ENCODE measurements around the gene BZW2. TPM values are rescaled to one million over a fixed set of nuclear protein-coding genes. Genes with fewer than 3 reads are reported as not detected.

The BZW2 gene
- total RNA-seq, 4 donors from 2014 or later = 43.6 to 82.4 (median 64.8) TPM

DNA sequence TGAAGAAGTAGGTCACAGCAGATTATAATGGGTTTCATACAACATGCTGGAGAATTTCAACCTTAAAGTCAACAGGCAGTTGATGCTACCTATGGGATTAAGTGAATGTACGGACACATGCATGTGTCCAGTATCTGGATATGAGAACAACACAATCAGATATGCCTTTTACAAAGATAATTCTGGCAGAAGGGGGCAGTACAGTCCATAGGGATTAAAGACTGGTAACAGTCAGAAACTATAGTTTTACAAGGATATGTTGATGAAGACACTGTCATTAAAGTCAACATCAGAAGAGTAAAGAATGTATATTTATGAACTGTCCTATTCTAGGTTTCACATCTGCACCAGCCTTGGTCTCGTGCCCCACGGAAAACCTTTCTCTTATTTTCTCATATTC is 41.9 kb upstream of the BZW2 start:
- no peaks in the 10 kb centered on the region for H3K27me3 ChIP-seq
- H3K9me3 ChIP-seq = no peaks in the 10 kb centered on the region
- H3K4me3 ChIP-seq = no peak overlapping the region
- H3K27ac ChIP-seq = no peak overlapping the region
- peaks cover 0 to 96% of the 10 kb centered on the region in 2 donors for H3K36me3 ChIP-seq
- no peaks in the 10 kb centered on the region for H3K4me1 ChIP-seq
- ATAC-seq = no peak
- TF ChIP-seq POLR2A (IDR thresholded peaks at IDR 0.05) = no peak
- peak in 1 of 4 experiments; percentile 31 for TF ChIP-seq CTCF (IDR thresholded peaks at IDR 0.05)
- TF ChIP-seq EP300 (IDR thresholded peaks at IDR 0.05) = no peak
- no peak for TF ChIP-seq POLR2AphosphoS5 (IDR thresholded peaks at IDR 0.05)
- WGBS, 2 donors (ENCODE audit: low coverage in 1 of 2) = 96 to 100% methylated on average over 2 to 3 of the region's 3 CpGs

DNA sequence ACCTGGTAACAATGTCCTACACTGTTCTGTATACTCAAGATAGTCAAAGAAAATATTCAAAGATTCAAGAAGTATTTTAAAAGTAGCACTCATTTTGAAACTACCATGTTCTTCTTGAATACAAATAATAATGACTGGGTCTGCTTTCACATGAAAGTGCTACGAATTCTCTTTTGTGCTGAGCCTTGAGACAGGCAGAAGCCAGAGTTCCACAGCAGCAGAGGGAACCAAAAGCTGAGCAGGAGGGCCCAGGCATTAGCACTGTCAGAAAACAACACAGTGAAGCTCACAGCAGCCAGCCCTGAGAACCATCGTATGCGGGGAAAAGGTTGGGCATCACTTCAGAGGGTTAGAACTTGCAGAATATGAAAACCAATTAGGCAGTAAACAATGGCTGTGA is 39.3 kb upstream of the BZW2 start:
- no peak for ATAC-seq
- Histone ChIP-seq H3K4me3 (no peak overlapping the region), H3K27me3 (no peaks in the 10 kb centered on the region), H3K9me3 (no peaks in the 10 kb centered on the region), H3K36me3 (peaks cover 0 to 87% of the 10 kb centered on the region in 2 donors), H3K27ac (no peak overlapping the region), H3K4me1 (no peaks in the 10 kb centered on the region)
- no peak for TF ChIP-seq CTCF (IDR thresholded peaks at IDR 0.05)
- TF ChIP-seq EP300 (IDR thresholded peaks at IDR 0.05) = no peak
- TF ChIP-seq POLR2AphosphoS5 (IDR thresholded peaks at IDR 0.05) = no peak
- no peak for TF ChIP-seq POLR2A (IDR thresholded peaks at IDR 0.05)
- WGBS, 2 donors (ENCODE audit: low coverage in 1 of 2) = 65 to 66% methylated on average over 2 to 3 of the region's 3 CpGs

- no peak overlapping the region for H3K4me3 ChIP-seq
- no peak overlapping the region for H3K27ac ChIP-seq
- no peak for ATAC-seq
- TF ChIP-seq POLR2AphosphoS5 (IDR thresholded peaks at IDR 0.05) = no peak
- no peak for TF ChIP-seq EP300 (IDR thresholded peaks at IDR 0.05)
- TF ChIP-seq POLR2A (IDR thresholded peaks at IDR 0.05) = no peak
- no peak for TF ChIP-seq CTCF (IDR thresholded peaks at IDR 0.05)
- no peaks in the 10 kb centered on the region for H3K27me3 ChIP-seq
- peaks cover 0 to 79% of the 10 kb centered on the region in 2 donors for H3K36me3 ChIP-seq
- no peaks in the 10 kb centered on the region for H3K9me3 ChIP-seq
- WGBS, 2 donors (ENCODE audit: low coverage in 1 of 2) = 75 to 90% methylated on average over 3 to 4 of the region's 4 CpGs
- no peaks in the 10 kb centered on the region for H3K4me1 ChIP-seq
These were observed 36.0 kb upstream of the BZW2 start for GRCh38 chr7:16609842-16610450.

- ATAC-seq = no peak
- 70 to 100% methylated on average over 2 of the region's 2 CpGs for whole genome bisulfite sequencing, 2 donors (ENCODE audit: low coverage in 1 of 2)
- H3K36me3 ChIP-seq = peaks cover 0 to 80% of the 10 kb centered on the region in 2 donors
- no peak overlapping the region for H3K27ac ChIP-seq
- no peaks in the 10 kb centered on the region for H3K4me1 ChIP-seq
- no peaks in the 10 kb centered on the region for H3K27me3 ChIP-seq
- H3K4me3 ChIP-seq = no peak overlapping the region
- TF ChIP-seq POLR2A (IDR thresholded peaks at IDR 0.05) (no peak), CTCF (IDR thresholded peaks at IDR 0.05) (no peak), EP300 (IDR thresholded peaks at IDR 0.05) (no peak), POLR2AphosphoS5 (IDR thresholded peaks at IDR 0.05) (no peak)
- H3K9me3 ChIP-seq = no peaks in the 10 kb centered on the region
These were observed 34.3 kb upstream of the BZW2 start for GRCh38 chr7:16611711-16612110.

DNA sequence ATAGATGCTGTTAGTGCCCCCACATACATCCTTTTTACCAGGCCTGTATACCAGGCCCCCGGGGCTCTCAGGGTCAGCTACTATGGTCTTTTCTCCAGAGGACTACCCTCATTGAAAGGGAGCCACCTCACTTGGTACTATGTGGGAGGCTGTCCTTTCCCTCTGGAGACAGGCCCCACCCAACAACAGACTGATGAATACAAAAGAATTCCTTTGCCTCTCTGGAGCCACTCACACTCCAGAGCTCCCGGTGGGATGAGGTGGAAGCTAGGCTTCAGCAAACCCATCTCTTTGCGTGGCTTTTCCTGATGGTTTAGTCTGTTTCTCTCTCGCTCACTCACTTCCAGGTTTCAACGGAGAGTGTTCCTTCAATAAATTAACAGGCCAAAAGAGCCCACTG is 30.8 kb upstream of the BZW2 start:
- Histone ChIP-seq H3K9me3 (no peaks in the 10 kb centered on the region), H3K36me3 (peaks cover 0 to 75% of the 10 kb centered on the region in 2 donors), H3K27me3 (no peaks in the 10 kb centered on the region), H3K4me3 (no peak overlapping the region), H3K4me1 (no peaks in the 10 kb centered on the region), H3K27ac (no peak overlapping the region)
- ATAC-seq = no peak
- TF ChIP-seq POLR2A (IDR thresholded peaks at IDR 0.05) = no peak
- no peak for TF ChIP-seq CTCF (IDR thresholded peaks at IDR 0.05)
- no peak for TF ChIP-seq EP300 (IDR thresholded peaks at IDR 0.05)
- TF ChIP-seq POLR2AphosphoS5 (IDR thresholded peaks at IDR 0.05) = no peak
- WGBS, 2 donors (ENCODE audit: low coverage in 1 of 2) = 54 to 100% methylated on average over 1 to 4 of the region's 5 CpGs
